Loucy (cell line): Measurements from ENCODE around the gene DSG2.

Source experiments
- EZH2phosphoT487 ChIP-seq: fragments of 200-600 bp; IDR thresholded peaks from 2 replicates; pipeline ENCODE4 v1.6.1; 2018; ENCODE audit warnings: antibody characterized with exemption, mild to moderate bottlenecking, moderate library complexity, borderline replicate concordance
- TF ChIP-seq, protein P1 (sequence below): fragments of 200-600 bp; sonication (generic); conservative IDR thresholded peaks from 2 replicates; pipeline ENCODE4 v1.5.1; 2014; ENCODE audit warnings: mild to moderate bottlenecking, antibody characterized with exemption, low read length

DNA sequence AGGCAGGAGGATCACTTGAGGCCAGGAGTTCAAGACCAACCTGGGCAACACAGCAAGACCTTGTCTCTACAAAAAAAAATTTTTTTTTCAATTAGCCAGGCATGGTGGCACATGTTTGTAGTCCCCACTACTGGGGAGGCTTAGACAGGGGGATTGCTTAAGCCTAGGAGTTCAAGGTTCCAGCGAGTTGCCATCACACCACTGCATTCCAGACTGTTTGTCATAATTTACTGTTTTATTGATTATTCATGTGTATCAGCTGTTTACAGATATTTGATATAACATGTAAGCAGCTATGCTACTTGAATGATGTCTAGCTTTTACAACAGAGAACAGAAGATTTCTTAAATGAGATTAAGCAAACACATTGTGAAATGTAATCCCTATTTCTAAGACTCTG lies 35.3 kb downstream of the DSG2 start:
- TF ChIP-seq, protein P1, sequence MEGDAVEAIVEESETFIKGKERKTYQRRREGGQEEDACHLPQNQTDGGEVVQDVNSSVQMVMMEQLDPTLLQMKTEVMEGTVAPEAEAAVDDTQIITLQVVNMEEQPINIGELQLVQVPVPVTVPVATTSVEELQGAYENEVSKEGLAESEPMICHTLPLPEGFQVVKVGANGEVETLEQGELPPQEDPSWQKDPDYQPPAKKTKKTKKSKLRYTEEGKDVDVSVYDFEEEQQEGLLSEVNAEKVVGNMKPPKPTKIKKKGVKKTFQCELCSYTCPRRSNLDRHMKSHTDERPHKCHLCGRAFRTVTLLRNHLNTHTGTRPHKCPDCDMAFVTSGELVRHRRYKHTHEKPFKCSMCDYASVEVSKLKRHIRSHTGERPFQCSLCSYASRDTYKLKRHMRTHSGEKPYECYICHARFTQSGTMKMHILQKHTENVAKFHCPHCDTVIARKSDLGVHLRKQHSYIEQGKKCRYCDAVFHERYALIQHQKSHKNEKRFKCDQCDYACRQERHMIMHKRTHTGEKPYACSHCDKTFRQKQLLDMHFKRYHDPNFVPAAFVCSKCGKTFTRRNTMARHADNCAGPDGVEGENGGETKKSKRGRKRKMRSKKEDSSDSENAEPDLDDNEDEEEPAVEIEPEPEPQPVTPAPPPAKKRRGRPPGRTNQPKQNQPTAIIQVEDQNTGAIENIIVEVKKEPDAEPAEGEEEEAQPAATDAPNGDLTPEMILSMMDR, result no peak
- TF ChIP-seq EZH2phosphoT487, result no peak
